ENCODE data around the gene RNF39. TPM values are rescaled to one million over a fixed set of nuclear protein-coding genes. Genes with fewer than 3 reads are reported as not detected.

Gene RNF39
- total and polyA plus RNA-seq, 4 donors, result 0.26 TPM; not detected in 3

GRCh38 chr6:30060606-30061091 lies 14.9 kb downstream of the RNF39 start:
- Histone ChIP-seq H3K4me3 (ENCODE audit: low read length in 2 of 2) (peak overlapping the region; percentile 70 to 99), H3K4me1 (ENCODE audit: control insufficient read depth in 1 of 2, insufficient read depth in 2 of 2, low read length in 2 of 2) (peaks cover 2 to 4% of the 10 kb centered on the region in 2 donors), H3K27me3 (ENCODE audit: control insufficient read depth in 1 of 2, insufficient read depth in 2 of 2, low read length in 1 of 2) (no peaks in the 10 kb centered on the region), H3K9me3 (ENCODE audit: control insufficient read depth, low read length) (no peaks in the 10 kb centered on the region), H3K36me3 (ENCODE audit: control insufficient read depth in 1 of 2, insufficient read depth in 2 of 2, low read length in 1 of 2) (no peaks in the 10 kb centered on the region), H3K27ac (ENCODE audit: low read depth in 1 of 2, low read length in 2 of 2) (peak overlapping the region; percentile 91 to 93)
- intact Hi-C loops (cut with DNase I), result no loop called here
- DNase-seq (peak; percentile 64 to 81), ATAC-seq (ENCODE audit: low FRiP score) (peak; percentile 34)
- 0 to 1% methylated on average over 24 of the region's 24 CpGs for WGBS, 2 donors

DNA sequence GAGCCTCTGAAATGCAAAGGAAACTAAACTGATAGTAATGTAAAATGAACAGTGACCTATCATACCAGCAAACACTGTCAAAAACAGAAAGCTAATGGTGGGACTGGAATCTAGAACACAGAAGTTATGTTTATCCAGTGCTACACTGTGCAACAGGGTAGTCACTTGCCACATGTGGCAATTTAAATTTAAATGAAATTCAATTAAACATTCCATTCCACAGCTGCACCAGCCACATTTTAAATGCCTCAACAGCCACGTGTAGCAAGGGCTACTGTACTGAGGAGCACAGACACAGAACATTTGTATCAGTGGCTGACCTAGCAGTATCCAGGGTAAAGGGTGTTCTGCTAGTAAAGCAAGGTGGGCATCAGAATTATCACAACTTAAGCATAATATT lies 20.1 kb downstream of the RNF39 start:
- intact Hi-C loops (cut with DNase I), result no loop called here
- H3K27me3 ChIP-seq (ENCODE audit: control insufficient read depth in 1 of 2, insufficient read depth in 2 of 2, low read length in 1 of 2), result no peaks in the 10 kb centered on the region
- H3K27ac ChIP-seq (ENCODE audit: low read depth in 1 of 2, low read length in 2 of 2), result no peak overlapping the region
- H3K9me3 ChIP-seq (ENCODE audit: control insufficient read depth, low read length), result no peaks in the 10 kb centered on the region
- no peaks in the 10 kb centered on the region for H3K36me3 ChIP-seq (ENCODE audit: control insufficient read depth in 1 of 2, insufficient read depth in 2 of 2, low read length in 1 of 2)
- H3K4me3 ChIP-seq (ENCODE audit: low read length in 2 of 2), result no peak overlapping the region
- ATAC-seq (ENCODE audit: low FRiP score) (no peak), DNase-seq (no peak)
- WGBS, 2 donors, result 51 to 56% methylated on average over 1 of the region's 1 CpG
- peaks cover 0 to 4% of the 10 kb centered on the region in 2 donors for H3K4me1 ChIP-seq (ENCODE audit: control insufficient read depth in 1 of 2, insufficient read depth in 2 of 2, low read length in 2 of 2)

DNA sequence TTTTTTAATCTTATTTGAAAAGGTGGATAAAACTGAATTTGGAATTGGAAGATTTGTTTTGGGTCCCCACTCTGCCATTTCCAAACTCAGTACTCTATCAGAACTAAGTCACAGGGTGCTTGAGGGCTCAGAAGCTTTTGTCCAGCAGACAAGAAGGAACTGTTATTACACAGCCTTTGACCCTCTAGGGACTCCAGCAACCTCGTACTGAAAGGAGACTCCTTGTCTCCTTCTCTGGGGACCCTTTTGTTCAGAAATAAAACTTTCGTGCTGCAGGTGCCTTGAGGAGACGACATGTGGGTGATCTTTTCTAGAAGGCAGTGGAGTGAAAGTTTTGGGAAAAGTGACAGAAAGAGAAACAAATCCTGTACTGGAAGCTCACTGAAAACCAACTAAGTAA lies 21.9 kb downstream of the RNF39 start:
- ATAC-seq (ENCODE audit: low FRiP score), result no peak
- intact Hi-C loops (cut with DNase I), result no loop called here
- Histone ChIP-seq H3K4me3 (ENCODE audit: low read length in 2 of 2) (no peak overlapping the region), H3K27ac (ENCODE audit: low read depth in 1 of 2, low read length in 2 of 2) (no peak overlapping the region), H3K4me1 (ENCODE audit: control insufficient read depth in 1 of 2, insufficient read depth in 2 of 2, low read length in 2 of 2) (no peaks in the 10 kb centered on the region), H3K9me3 (ENCODE audit: control insufficient read depth, low read length) (no peaks in the 10 kb centered on the region), H3K36me3 (ENCODE audit: control insufficient read depth in 1 of 2, insufficient read depth in 2 of 2, low read length in 1 of 2) (no peaks in the 10 kb centered on the region), H3K27me3 (ENCODE audit: control insufficient read depth in 1 of 2, insufficient read depth in 2 of 2, low read length in 1 of 2) (no peaks in the 10 kb centered on the region)
- DNase-seq, result no peak
- WGBS, 2 donors, result 76 to 85% methylated on average over 3 of the region's 3 CpGs

GRCh38 chr6:30047220-30047619 lies 28.3 kb downstream of the RNF39 start:
- DNase-seq (no peak), ATAC-seq (ENCODE audit: low FRiP score) (no peak)
- intact Hi-C loops (cut with DNase I), result no loop called here
- H3K36me3 ChIP-seq (ENCODE audit: control insufficient read depth in 1 of 2, insufficient read depth in 2 of 2, low read length in 1 of 2), result peaks cover 0 to 2% of the 10 kb centered on the region in 2 donors
- H3K27ac ChIP-seq (ENCODE audit: low read depth in 1 of 2, low read length in 2 of 2), result no peak overlapping the region
- 65 to 84% methylated on average over 2 of the region's 2 CpGs for WGBS, 2 donors
- no peaks in the 10 kb centered on the region for H3K27me3 ChIP-seq (ENCODE audit: control insufficient read depth in 1 of 2, insufficient read depth in 2 of 2, low read length in 1 of 2)
- H3K9me3 ChIP-seq (ENCODE audit: control insufficient read depth, low read length), result no peaks in the 10 kb centered on the region
- H3K4me3 ChIP-seq (ENCODE audit: low read length in 2 of 2), result no peak overlapping the region
- no peaks in the 10 kb centered on the region for H3K4me1 ChIP-seq (ENCODE audit: control insufficient read depth in 1 of 2, insufficient read depth in 2 of 2, low read length in 2 of 2)

DNA sequence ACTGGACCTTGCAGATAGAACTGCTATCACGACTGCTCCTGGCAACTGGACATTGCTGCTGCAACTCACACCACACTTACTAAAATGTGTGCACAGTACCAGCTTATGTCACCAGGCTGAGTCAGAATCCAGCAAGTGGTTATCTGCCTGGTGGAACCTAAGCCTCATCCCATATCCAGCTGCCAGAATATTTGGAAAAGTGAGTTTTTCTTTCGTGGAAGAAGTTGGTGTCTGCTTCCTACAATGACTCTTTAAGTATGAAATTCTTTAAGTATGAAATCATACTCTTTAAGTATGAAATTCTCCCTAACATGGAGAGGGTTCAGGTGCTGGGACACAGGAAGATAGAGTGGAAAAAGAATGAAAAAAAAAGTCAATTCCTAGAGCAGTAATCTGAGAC lies 30.9 kb downstream of the RNF39 start:
- ATAC-seq (ENCODE audit: low FRiP score), result no peak
- Histone ChIP-seq H3K36me3 (ENCODE audit: control insufficient read depth in 1 of 2, insufficient read depth in 2 of 2, low read length in 1 of 2) (peaks cover 0 to 2% of the 10 kb centered on the region in 2 donors), H3K4me3 (ENCODE audit: low read length in 2 of 2) (no peak overlapping the region), H3K4me1 (ENCODE audit: control insufficient read depth in 1 of 2, insufficient read depth in 2 of 2, low read length in 2 of 2) (no peaks in the 10 kb centered on the region), H3K27ac (ENCODE audit: low read depth in 1 of 2, low read length in 2 of 2) (no peak overlapping the region), H3K27me3 (ENCODE audit: control insufficient read depth in 1 of 2, insufficient read depth in 2 of 2, low read length in 1 of 2) (no peaks in the 10 kb centered on the region), H3K9me3 (ENCODE audit: control insufficient read depth, low read length) (no peaks in the 10 kb centered on the region)
- intact Hi-C loops (cut with DNase I), result no loop called here
- DNase-seq, result no peak
- WGBS, 2 donors, result 27 to 61% methylated on average over 2 of the region's 2 CpGs

GRCh38 chr6:30043744-30044143 lies 31.8 kb downstream of the RNF39 start:
- intact Hi-C loops (cut with DNase I), result no loop called here
- no peak for ATAC-seq (ENCODE audit: low FRiP score)
- peaks cover 0 to 2% of the 10 kb centered on the region in 2 donors for H3K36me3 ChIP-seq (ENCODE audit: control insufficient read depth in 1 of 2, insufficient read depth in 2 of 2, low read length in 1 of 2)
- H3K4me1 ChIP-seq (ENCODE audit: control insufficient read depth in 1 of 2, insufficient read depth in 2 of 2, low read length in 2 of 2), result no peaks in the 10 kb centered on the region
- no peak overlapping the region for H3K27ac ChIP-seq (ENCODE audit: low read depth in 1 of 2, low read length in 2 of 2)
- no peaks in the 10 kb centered on the region for H3K27me3 ChIP-seq (ENCODE audit: control insufficient read depth in 1 of 2, insufficient read depth in 2 of 2, low read length in 1 of 2)
- DNase-seq, result no peak
- H3K4me3 ChIP-seq (ENCODE audit: low read length in 2 of 2), result no peak overlapping the region
- 87 to 96% methylated on average over 2 of the region's 2 CpGs for WGBS, 2 donors
- H3K9me3 ChIP-seq (ENCODE audit: control insufficient read depth, low read length), result no peaks in the 10 kb centered on the region

DNA sequence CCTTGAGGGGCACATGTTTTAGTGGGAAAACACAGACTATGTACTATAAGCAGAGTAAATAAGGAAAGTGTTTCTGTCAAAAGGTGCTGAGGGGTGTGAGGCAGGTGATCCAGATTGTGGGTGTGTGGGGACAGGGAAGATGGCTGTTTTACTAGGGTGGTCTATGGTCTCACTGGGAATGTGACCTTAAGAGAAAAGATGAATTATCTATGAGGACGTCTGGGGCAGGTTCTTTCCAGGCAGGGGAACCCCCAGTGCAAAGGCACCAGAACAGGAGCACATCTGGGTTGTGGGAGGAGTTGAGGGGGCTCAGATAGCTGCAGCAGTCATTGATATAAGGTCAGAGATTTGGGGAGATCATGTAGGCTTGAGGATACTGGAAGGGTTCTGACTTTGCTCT lies 32.7 kb downstream of the RNF39 start:
- intact Hi-C loops (cut with DNase I), result no loop called here
- H3K9me3 ChIP-seq (ENCODE audit: control insufficient read depth, low read length), result no peaks in the 10 kb centered on the region
- H3K36me3 ChIP-seq (ENCODE audit: control insufficient read depth in 1 of 2, insufficient read depth in 2 of 2, low read length in 1 of 2), result peaks cover 0 to 2% of the 10 kb centered on the region in 2 donors
- WGBS, 2 donors, result 32 to 52% methylated on average over 1 of the region's 1 CpG
- H3K27ac ChIP-seq (ENCODE audit: low read depth in 1 of 2, low read length in 2 of 2), result no peak overlapping the region
- no peaks in the 10 kb centered on the region for H3K27me3 ChIP-seq (ENCODE audit: control insufficient read depth in 1 of 2, insufficient read depth in 2 of 2, low read length in 1 of 2)
- H3K4me3 ChIP-seq (ENCODE audit: low read length in 2 of 2), result no peak overlapping the region
- H3K4me1 ChIP-seq (ENCODE audit: control insufficient read depth in 1 of 2, insufficient read depth in 2 of 2, low read length in 2 of 2), result no peaks in the 10 kb centered on the region
- ATAC-seq (ENCODE audit: low FRiP score) (no peak), DNase-seq (no peak)

DNA sequence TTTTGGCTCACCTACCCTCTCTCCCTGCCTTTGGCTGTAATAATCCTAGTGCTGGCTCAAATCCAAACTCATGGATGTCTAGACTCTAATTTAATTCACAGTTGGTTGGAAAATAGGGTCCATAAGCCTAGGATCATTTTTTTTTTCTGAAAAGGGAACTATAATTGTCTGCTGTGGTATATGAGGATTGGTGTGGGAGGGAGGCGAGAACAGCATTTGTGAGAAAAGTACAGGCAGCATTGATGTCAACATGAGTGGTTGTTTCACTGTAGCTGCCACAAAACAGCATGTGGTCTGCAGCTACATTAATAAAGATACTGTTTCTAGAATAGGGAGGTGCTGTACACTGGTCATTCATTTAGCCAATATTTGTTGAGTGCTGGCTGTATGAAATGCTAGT lies 33.1 kb downstream of the RNF39 start:
- H3K27ac ChIP-seq (ENCODE audit: low read depth in 1 of 2, low read length in 2 of 2), result no peak overlapping the region
- 94 to 96% methylated on average over 1 of the region's 1 CpG for WGBS, 2 donors
- ATAC-seq (ENCODE audit: low FRiP score), result no peak
- no peak overlapping the region for H3K4me3 ChIP-seq (ENCODE audit: low read length in 2 of 2)
- DNase-seq, result no peak
- H3K4me1 ChIP-seq (ENCODE audit: control insufficient read depth in 1 of 2, insufficient read depth in 2 of 2, low read length in 2 of 2), result no peaks in the 10 kb centered on the region
- no peaks in the 10 kb centered on the region for H3K9me3 ChIP-seq (ENCODE audit: control insufficient read depth, low read length)
- H3K36me3 ChIP-seq (ENCODE audit: control insufficient read depth in 1 of 2, insufficient read depth in 2 of 2, low read length in 1 of 2), result peaks cover 0 to 2% of the 10 kb centered on the region in 2 donors
- H3K27me3 ChIP-seq (ENCODE audit: control insufficient read depth in 1 of 2, insufficient read depth in 2 of 2, low read length in 1 of 2), result no peaks in the 10 kb centered on the region
- intact Hi-C loops (cut with DNase I), result no loop called here

DNA sequence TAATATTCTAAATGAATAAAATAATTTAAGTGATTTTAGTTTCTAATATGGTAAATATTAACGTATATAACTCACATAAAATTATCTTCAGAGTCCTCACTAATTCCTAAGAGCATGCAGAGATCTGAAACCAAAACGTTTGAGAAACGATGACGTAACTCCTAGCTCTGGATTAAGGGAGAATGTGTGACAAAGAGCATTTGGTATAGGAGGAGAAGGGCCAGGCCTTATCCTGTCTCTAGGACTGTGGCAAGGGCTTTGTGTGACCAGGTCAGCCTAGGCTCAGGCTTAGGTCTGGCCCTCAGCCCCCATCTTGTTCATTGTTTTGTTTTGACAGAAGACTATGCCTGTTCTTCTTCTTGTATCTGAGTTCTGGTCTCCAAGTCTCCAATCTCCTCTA lies 33.7 kb downstream of the RNF39 start:
- 72 to 73% methylated on average over 4 of the region's 4 CpGs for WGBS, 2 donors
- Histone ChIP-seq H3K27me3 (ENCODE audit: control insufficient read depth in 1 of 2, insufficient read depth in 2 of 2, low read length in 1 of 2) (no peaks in the 10 kb centered on the region), H3K36me3 (ENCODE audit: control insufficient read depth in 1 of 2, insufficient read depth in 2 of 2, low read length in 1 of 2) (peaks cover 0 to 2% of the 10 kb centered on the region in 2 donors), H3K4me1 (ENCODE audit: control insufficient read depth in 1 of 2, insufficient read depth in 2 of 2, low read length in 2 of 2) (no peaks in the 10 kb centered on the region), H3K27ac (ENCODE audit: low read depth in 1 of 2, low read length in 2 of 2) (no peak overlapping the region), H3K4me3 (ENCODE audit: low read length in 2 of 2) (no peak overlapping the region), H3K9me3 (ENCODE audit: control insufficient read depth, low read length) (no peaks in the 10 kb centered on the region)
- intact Hi-C loops (cut with DNase I), result no loop called here
- no peak for ATAC-seq (ENCODE audit: low FRiP score)
- no peak for DNase-seq
